ENCODE measurements around the gene ADGB.
"Not testable (repeated sequence)": the region's sequence is repeated elsewhere in the genome, so short reads cannot be mapped to it uniquely, and the experiment has no call there.

ADGB gene

DNA sequence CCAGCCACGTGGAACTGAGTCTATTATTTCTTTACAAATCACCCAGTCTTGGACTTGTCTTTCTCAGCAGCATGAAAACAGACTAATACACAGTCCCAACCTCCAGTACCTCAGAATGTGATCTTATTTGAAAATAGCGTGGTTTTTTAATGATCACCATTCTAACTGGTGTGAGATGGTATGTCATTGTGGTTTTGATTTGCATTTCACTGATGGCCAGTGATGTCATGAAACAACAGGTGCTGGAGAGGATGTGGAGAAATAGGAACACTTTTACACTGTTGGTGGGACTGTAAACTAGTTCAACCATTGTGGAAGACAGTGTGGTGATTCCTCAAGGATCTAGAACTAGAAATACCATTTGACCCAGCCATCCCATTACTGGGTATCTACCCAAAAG is 32.1 kb upstream of the ADGB start:
- not testable (repeated sequence) for H2AK5ac ChIP-seq (ENCODE audit: low read length); H3K4me1 ChIP-seq (ENCODE audit: control insufficient read depth, low read depth, low read length); H3K79me2 ChIP-seq (ENCODE audit: control insufficient read depth, insufficient read depth, low read length); H4K5ac ChIP-seq (ENCODE audit: low read length); H2BK120ac ChIP-seq (ENCODE audit: low read depth, low read length); H3K27ac ChIP-seq (ENCODE audit: low read depth, low read length); H2BK15ac ChIP-seq (replicated peaks; ENCODE audit: low read depth); H3K9ac ChIP-seq (ENCODE audit: low read length); H3K79me1 ChIP-seq (ENCODE audit: low read length); H3K23ac ChIP-seq (ENCODE audit: low read length); H2BK5ac ChIP-seq (ENCODE audit: low read length); H3K27me3 ChIP-seq (ENCODE audit: insufficient read depth, low read length, poor library complexity); H3K4me3 ChIP-seq (ENCODE audit: low read length); H3K36me3 ChIP-seq (ENCODE audit: control insufficient read depth, insufficient read depth, low read length); DNase-seq; H3K56ac ChIP-seq (ENCODE audit: low read length); H3K4ac ChIP-seq (ENCODE audit: low read depth, low read length); H4K8ac ChIP-seq (ENCODE audit: low read depth, low read length); H3K4me2 ChIP-seq (ENCODE audit: low read length); H3K18ac ChIP-seq (ENCODE audit: low read length)
- WGBS (ENCODE audit: extremely low coverage, insufficient coverage, low lambda C conversion rate), result no CpG with 5 or more reads among the region's 2 CpGs

- H3K4me3 ChIP-seq (ENCODE audit: low read length); H3K23ac ChIP-seq (ENCODE audit: low read length); H3K4me2 ChIP-seq (ENCODE audit: low read length); H2BK15ac ChIP-seq (replicated peaks; ENCODE audit: low read depth); H3K27ac ChIP-seq (ENCODE audit: low read depth, low read length); H3K79me1 ChIP-seq (ENCODE audit: low read length); H3K4me1 ChIP-seq (ENCODE audit: control insufficient read depth, low read depth, low read length); H3K4ac ChIP-seq (ENCODE audit: low read depth, low read length); H4K5ac ChIP-seq (ENCODE audit: low read length); H3K79me2 ChIP-seq (ENCODE audit: control insufficient read depth, insufficient read depth, low read length); H3K36me3 ChIP-seq (ENCODE audit: control insufficient read depth, insufficient read depth, low read length); H3K9ac ChIP-seq (ENCODE audit: low read length); H3K27me3 ChIP-seq (ENCODE audit: insufficient read depth, low read length, poor library complexity); H2BK5ac ChIP-seq (ENCODE audit: low read length); DNase-seq; H3K56ac ChIP-seq (ENCODE audit: low read length); H2AK5ac ChIP-seq (ENCODE audit: low read length); H4K8ac ChIP-seq (ENCODE audit: low read depth, low read length); H3K18ac ChIP-seq (ENCODE audit: low read length); H2BK120ac ChIP-seq (ENCODE audit: low read depth, low read length): not testable (repeated sequence)
- WGBS (ENCODE audit: extremely low coverage, insufficient coverage, low lambda C conversion rate), result no CpG with 5 or more reads among the region's 3 CpGs
Observed at GRCh38 chr6:146568619-146569018, 30.2 kb upstream of the ADGB start.

- Histone ChIP-seq H3K56ac (ENCODE audit: low read length) (no peak overlapping the region), H3K27ac (ENCODE audit: low read depth, low read length) (no peak overlapping the region), H4K5ac (ENCODE audit: low read length) (no peak overlapping the region), H2BK5ac (ENCODE audit: low read length) (no peak overlapping the region), H3K4me1 (ENCODE audit: control insufficient read depth, low read depth, low read length) (no peaks in the 10 kb centered on the region), H4K8ac (ENCODE audit: low read depth, low read length) (no peak overlapping the region), H2AK5ac (ENCODE audit: low read length) (no peak overlapping the region), H3K4me2 (ENCODE audit: low read length) (no peak overlapping the region), H3K27me3 (ENCODE audit: insufficient read depth, low read length, poor library complexity) (no peaks in the 10 kb centered on the region), H3K23ac (ENCODE audit: low read length) (no peak overlapping the region), H2BK120ac (ENCODE audit: low read depth, low read length) (no peak overlapping the region), H3K79me1 (ENCODE audit: low read length) (no peaks in the 10 kb centered on the region), H3K9ac (ENCODE audit: low read length) (no peak overlapping the region), H3K18ac (ENCODE audit: low read length) (no peak overlapping the region), H3K4ac (ENCODE audit: low read depth, low read length) (no peak overlapping the region), H3K36me3 (ENCODE audit: control insufficient read depth, insufficient read depth, low read length) (no peaks in the 10 kb centered on the region), H3K4me3 (ENCODE audit: low read length) (no peak overlapping the region), H2BK15ac (replicated peaks; ENCODE audit: low read depth) (no peak overlapping the region), H3K79me2 (ENCODE audit: control insufficient read depth, insufficient read depth, low read length) (no peaks in the 10 kb centered on the region)
- no peak for DNase-seq
- WGBS (ENCODE audit: extremely low coverage, insufficient coverage, low lambda C conversion rate), result no CpG with 5 or more reads among the region's 1 CpG
Observed at GRCh38 chr6:146574211-146574610, 24.6 kb upstream of the ADGB start.

- Histone ChIP-seq H3K9ac (ENCODE audit: low read length) (no peak overlapping the region), H3K27me3 (ENCODE audit: insufficient read depth, low read length, poor library complexity) (no peaks in the 10 kb centered on the region), H2BK5ac (ENCODE audit: low read length) (no peak overlapping the region), H2BK15ac (replicated peaks; ENCODE audit: low read depth) (no peak overlapping the region), H2AK5ac (ENCODE audit: low read length) (no peak overlapping the region), H4K5ac (ENCODE audit: low read length) (no peak overlapping the region), H4K8ac (ENCODE audit: low read depth, low read length) (no peak overlapping the region), H3K18ac (ENCODE audit: low read length) (no peak overlapping the region), H3K23ac (ENCODE audit: low read length) (no peak overlapping the region), H3K27ac (ENCODE audit: low read depth, low read length) (no peak overlapping the region), H3K4me2 (ENCODE audit: low read length) (no peak overlapping the region), H3K79me2 (ENCODE audit: control insufficient read depth, insufficient read depth, low read length) (no peaks in the 10 kb centered on the region), H3K79me1 (ENCODE audit: low read length) (no peaks in the 10 kb centered on the region), H3K56ac (ENCODE audit: low read length) (no peak overlapping the region), H3K4me1 (ENCODE audit: control insufficient read depth, low read depth, low read length) (no peaks in the 10 kb centered on the region), H3K36me3 (ENCODE audit: control insufficient read depth, insufficient read depth, low read length) (no peaks in the 10 kb centered on the region), H3K4ac (ENCODE audit: low read depth, low read length) (no peak overlapping the region), H3K4me3 (ENCODE audit: low read length) (no peak overlapping the region), H2BK120ac (ENCODE audit: low read depth, low read length) (no peak overlapping the region)
- no peak for DNase-seq
Observed at GRCh38 chr6:146578054-146578453, 20.7 kb upstream of the ADGB start.

- Histone ChIP-seq H2AK5ac (ENCODE audit: low read length) (no peak overlapping the region), H3K18ac (ENCODE audit: low read length) (no peak overlapping the region), H3K27me3 (ENCODE audit: insufficient read depth, low read length, poor library complexity) (no peaks in the 10 kb centered on the region), H4K8ac (ENCODE audit: low read depth, low read length) (no peak overlapping the region), H3K79me1 (ENCODE audit: low read length) (no peaks in the 10 kb centered on the region), H3K4me2 (ENCODE audit: low read length) (no peak overlapping the region), H3K4me3 (ENCODE audit: low read length) (no peak overlapping the region), H4K5ac (ENCODE audit: low read length) (no peak overlapping the region), H3K9ac (ENCODE audit: low read length) (no peak overlapping the region), H3K23ac (ENCODE audit: low read length) (no peak overlapping the region), H3K79me2 (ENCODE audit: control insufficient read depth, insufficient read depth, low read length) (no peaks in the 10 kb centered on the region), H2BK5ac (ENCODE audit: low read length) (no peak overlapping the region), H2BK15ac (replicated peaks; ENCODE audit: low read depth) (no peak overlapping the region), H3K36me3 (ENCODE audit: control insufficient read depth, insufficient read depth, low read length) (no peaks in the 10 kb centered on the region), H3K4me1 (ENCODE audit: control insufficient read depth, low read depth, low read length) (no peaks in the 10 kb centered on the region), H2BK120ac (ENCODE audit: low read depth, low read length) (no peak overlapping the region), H3K27ac (ENCODE audit: low read depth, low read length) (no peak overlapping the region), H3K56ac (ENCODE audit: low read length) (no peak overlapping the region), H3K4ac (ENCODE audit: low read depth, low read length) (no peak overlapping the region)
- DNase-seq, result no peak
- no CpG with 5 or more reads among the region's 1 CpG for WGBS (ENCODE audit: extremely low coverage, insufficient coverage, low lambda C conversion rate)
Observed at GRCh38 chr6:146581968-146582367, 16.8 kb upstream of the ADGB start.

DNA sequence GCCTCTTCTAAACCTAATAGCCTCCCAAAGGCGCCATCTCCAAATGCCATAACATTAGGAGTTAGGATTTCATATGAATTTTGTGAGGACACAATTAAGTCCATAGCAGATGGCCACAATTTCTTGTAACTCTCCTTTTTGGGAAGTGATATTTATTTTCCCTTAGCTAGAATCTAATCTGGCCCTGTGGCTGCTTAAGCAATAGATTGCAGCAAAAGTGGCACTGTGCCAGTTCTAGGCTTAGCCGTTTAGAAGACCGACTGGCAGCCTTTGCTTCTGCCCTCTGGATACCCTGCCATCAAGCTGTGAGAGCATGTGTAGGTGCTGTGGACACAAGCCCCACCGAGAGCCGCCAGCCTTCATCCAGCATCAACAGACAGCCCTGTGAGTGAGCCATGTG is 15.9 kb upstream of the ADGB start:
- H2BK15ac ChIP-seq (replicated peaks; ENCODE audit: low read depth), result no peak overlapping the region
- no peak overlapping the region for H3K9ac ChIP-seq (ENCODE audit: low read length)
- no peak overlapping the region for H3K56ac ChIP-seq (ENCODE audit: low read length)
- H2AK5ac ChIP-seq (ENCODE audit: low read length), result no peak overlapping the region
- WGBS (ENCODE audit: extremely low coverage, insufficient coverage, low lambda C conversion rate), result no CpG with 5 or more reads among the region's 5 CpGs
- no peak overlapping the region for H2BK120ac ChIP-seq (ENCODE audit: low read depth, low read length)
- H2BK5ac ChIP-seq (ENCODE audit: low read length), result no peak overlapping the region
- no peak overlapping the region for H3K23ac ChIP-seq (ENCODE audit: low read length)
- no peaks in the 10 kb centered on the region for H3K4me1 ChIP-seq (ENCODE audit: control insufficient read depth, low read depth, low read length)
- no peaks in the 10 kb centered on the region for H3K36me3 ChIP-seq (ENCODE audit: control insufficient read depth, insufficient read depth, low read length)
- no peaks in the 10 kb centered on the region for H3K79me1 ChIP-seq (ENCODE audit: low read length)
- H3K79me2 ChIP-seq (ENCODE audit: control insufficient read depth, insufficient read depth, low read length), result no peaks in the 10 kb centered on the region
- H3K18ac ChIP-seq (ENCODE audit: low read length), result no peak overlapping the region
- H3K27ac ChIP-seq (ENCODE audit: low read depth, low read length), result no peak overlapping the region
- H3K4ac ChIP-seq (ENCODE audit: low read depth, low read length), result peak overlapping the region; percentile 16
- H3K27me3 ChIP-seq (ENCODE audit: insufficient read depth, low read length, poor library complexity), result no peaks in the 10 kb centered on the region
- H3K4me2 ChIP-seq (ENCODE audit: low read length), result no peak overlapping the region
- no peak overlapping the region for H4K5ac ChIP-seq (ENCODE audit: low read length)
- H4K8ac ChIP-seq (ENCODE audit: low read depth, low read length), result no peak overlapping the region
- DNase-seq, result no peak
- H3K4me3 ChIP-seq (ENCODE audit: low read length), result no peak overlapping the region
